HepG2 (cell line): ENCODE results near the gene MUC21. TPM values are rescaled to one million over a fixed set of nuclear protein-coding genes. Genes with fewer than 3 reads are reported as not detected.
A peak's percentile ranks its signal among the peaks of the same experiment; 100 is the strongest.

Experiments
- ATAC-seq: fragments of 200-7000 bp; cut with Tn5 transposase; 3 replicates; pipeline ENCODE4 v1.9.1; 2020; ENCODE audit warnings: mild to moderate bottlenecking, moderate library complexity
- BruUV-seq: library from RNA; stranded (reverse); fragments of 400-500 nt; replicated peaks from 2 replicates; lab custom pipeline; 2021; lab: Mats Ljungman, UMichigan
- CTCF ChIA-PET: fragments of 300-600 bp; formaldehyde crosslinking; extraction: SDS; loops from one replicate; lab custom pipeline; 2021; ENCODE audit warnings: low total read pairs, inconsistent platforms, low intra/inter-chr PET ratio; lab: Yijun Ruan, JAX
- POLR2A ChIA-PET: fragments of 350-600 bp; sonication (Branson Sonifier 250); formaldehyde crosslinking; loops from one replicate; lab custom pipeline; 2020; ENCODE audit warnings: antibody characterized with exemption, inconsistent platforms; lab: Yijun Ruan, JAX
- DNase-seq: peaks from one replicate; pipeline ENCODE4 v3.0.0-alpha.2; 2015; ENCODE audit warnings: low spot score
- FAIRE-seq: peaks from 3 replicates; lab custom pipeline; 2011; peaks lifted over from hg19 to GRCh38; lab: Jason Lieb, UNC
- H2AFZ ChIP-seq: one replicate; pipeline ENCODE4 v1.6.1; 2011; ENCODE audit warnings: low read length, inconsistent platforms
- H3K27ac ChIP-seq: fragments of 300-600 bp; 3 replicates; pipeline ENCODE4 v1.8.0; 2011; ENCODE audit warnings: mixed run types, mild to moderate bottlenecking, mixed read lengths, low read length, inconsistent platforms; ENCODE audit not compliant: insufficient read depth; ENCODE audit errors: extremely low read length
- H3K27me3 ChIP-seq, 2 experiments: fragments of 200-600 bp in 1 of 2; 2 replicates in 1 of 2; 3 replicates in 1 of 2; pipeline versions ENCODE4 v1.6.0 to v1.8.0; 2011; ENCODE audit warnings: low read length in 2 of 2, mild to moderate bottlenecking in 2 of 2, moderate library complexity in 2 of 2, inconsistent platforms in 1 of 2; ENCODE audit not compliant: insufficient read depth in 2 of 2, control insufficient read depth in 1 of 2
- H3K36me3 ChIP-seq, 2 experiments: fragments of 200-600 bp in 1 of 2; replicated peaks in 1 of 2; 2 replicates in 1 of 2; 3 replicates in 1 of 2; pipeline versions ENCODE4 v1.5.1 to v1.8.0; 2011; ENCODE audit warnings: low read length in 2 of 2, inconsistent platforms in 1 of 2; ENCODE audit not compliant: insufficient read depth in 2 of 2, control insufficient read depth in 1 of 2
- H3K4me1 ChIP-seq: 2 replicates; pipeline ENCODE4 v1.5.1; 2012; ENCODE audit warnings: low read length, inconsistent platforms; ENCODE audit not compliant: insufficient read depth
- H3K4me2 ChIP-seq: 2 replicates; pipeline ENCODE4 v1.6.0; 2011; ENCODE audit warnings: low read depth, low read length, inconsistent platforms
- H3K4me3 ChIP-seq, 3 experiments: fragments of 200-600 bp in 1 of 3; sonication (generic), shearing (Covaris generic) in 1 of 3; replicated peaks in 1 of 3; 2 replicates each; pipeline ENCODE4 v1.5.1; 2011 to 2016; ENCODE audit warnings: low read length in 3 of 3, inconsistent platforms in 2 of 3, low read depth in 2 of 3, mild to moderate bottlenecking in 2 of 3, control low read depth in 1 of 3, mixed read lengths in 1 of 3; ENCODE audit not compliant: insufficient read depth in 1 of 3
- H3K79me2 ChIP-seq: one replicate; pipeline ENCODE4 v1.6.1; 2011; ENCODE audit warnings: low read length, inconsistent platforms; ENCODE audit not compliant: insufficient read depth
- H3K9ac ChIP-seq: 2 replicates; pipeline ENCODE4 v1.6.0; 2011; ENCODE audit warnings: mild to moderate bottlenecking, low read depth, low read length, inconsistent platforms; ENCODE audit not compliant: insufficient read depth
- H3K9me3 ChIP-seq: 2 replicates; pipeline ENCODE4 v1.5.1; 2012; ENCODE audit warnings: mild to moderate bottlenecking, low read length
- H4K20me1 ChIP-seq: 2 replicates; pipeline ENCODE4 v1.6.0; 2011; ENCODE audit warnings: inconsistent platforms, mild to moderate bottlenecking, low read length, moderate library complexity; ENCODE audit not compliant: insufficient read depth
- CAMTA2 ChIP-seq: sonication (generic); formaldehyde crosslinking; IDR thresholded peaks from 2 replicates; pipeline ENCODE4 v1.4.0; 2020; ENCODE audit warnings: mild to moderate bottlenecking, missing genetic modification reagents, borderline replicate concordance
- CBX5 ChIP-seq: sonication (generic); formaldehyde crosslinking; IDR thresholded peaks from 2 replicates; pipeline ENCODE4 v1.4.0; 2020; ENCODE audit warnings: missing genetic modification reagents, borderline replicate concordance
- IKZF4 ChIP-seq: sonication (generic); formaldehyde crosslinking; IDR thresholded peaks from 2 replicates; pipeline ENCODE4 v1.5.1; 2020; ENCODE audit warnings: borderline replicate concordance, mild to moderate bottlenecking, low read depth, missing genetic modification reagents; ENCODE audit errors: not compliant biosample characterization
- MXI1 ChIP-seq: IDR thresholded peaks from 3 replicates; pipeline ENCODE4 v1.6.1; 2012; ENCODE audit warnings: low read depth, low read length, inconsistent platforms, borderline replicate concordance
- POLR2AphosphoS2 ChIP-seq: IDR thresholded peaks from 2 replicates; pipeline ENCODE4 v1.6.1; 2011; ENCODE audit warnings: low read depth, low read length, improper control_type of control experiment
- RELA ChIP-seq: sonication (generic); formaldehyde crosslinking; IDR thresholded peaks from 2 replicates; pipeline ENCODE4 v1.4.0; 2020; ENCODE audit warnings: missing genetic modification reagents
- SOX6 ChIP-seq, 2 experiments: fragments of 450-650 bp in 1 of 2; sonication (generic) in 1 of 2; formaldehyde crosslinking in 1 of 2; IDR thresholded peaks; 2 replicates each; pipeline versions ENCODE4 v1.4.0 to v1.6.1; 2017 to 2020; ENCODE audit warnings: antibody characterized with exemption in 1 of 2, mild to moderate bottlenecking in 1 of 2, missing genetic modification reagents in 1 of 2
- SRSF1 ChIP-seq: fragments of 200-400 bp; formaldehyde crosslinking; optimal IDR thresholded peaks from 2 replicates; pipeline ENCODE3; 2017; ENCODE audit warnings: mild to moderate bottlenecking, low read depth, low read length, moderate library complexity
- TRAFD1 ChIP-seq: sonication (generic); formaldehyde crosslinking; IDR thresholded peaks from 2 replicates; pipeline ENCODE4 v1.5.1; 2020; ENCODE audit warnings: missing genetic modification reagents, mild to moderate bottlenecking, borderline replicate concordance
- ZNF414 ChIP-seq: sonication (generic); formaldehyde crosslinking; IDR thresholded peaks from 2 replicates; pipeline ENCODE4 v1.5.0; 2020; ENCODE audit warnings: missing genetic modification reagents
- ZNF44 ChIP-seq: sonication (generic); formaldehyde crosslinking; IDR thresholded peaks from 2 replicates; pipeline ENCODE4 v1.5.1; 2020; ENCODE audit warnings: mild to moderate bottlenecking, missing genetic modification reagents
- WGBS: methylation state at CpG from one replicate; pipeline ENCODE4 v1.1.6; 2017; ENCODE audit warnings: low lambda C conversion rate; 5-methylcytosine and 5-hydroxymethylcytosine counted together
- in situ Hi-C: cut with HindIII; loops from 2 replicates; pipeline ENCODE4 v1.10.0; 2017; ENCODE audit warnings: low pct_unique_long_range_greater_than_20kb; ENCODE audit not compliant: extremely low pct_ligation_motif_present
- intact Hi-C: fragments of 100-400 bp; cut with micrococcal nuclease; formaldehyde crosslinking; loops from one replicate; pipeline ENCODE4 v1.10.0; 2022; ENCODE audit not compliant: unreplicated experiment
- polyA plus RNA-seq, 8 experiments: library from polyadenylated mRNA; depleted of rRNA in 3 of 8; stranded (reverse) in 7 of 8; unstranded in 1 of 8; fragments of >200 nt; fragmentation: Illumina TruSeq in 4 of 8; extraction: Trizol in 4 of 8; gene quantifications; 2 replicates each; pipeline versions ENCODE4 v1.2.1 to v1.2.3, GENCODE V29; 2011 to 2016; ENCODE audit warnings: low read depth in 4 of 8, missing spikeins in 1 of 8, mixed read lengths in 1 of 8; ENCODE audit not compliant: insufficient read depth in 1 of 8
- total RNA-seq, 5 experiments: library from RNA; depleted of rRNA; stranded (reverse); fragments of >200 nt; fragmentation: Illumina TruSeq; extraction: Trizol; gene quantifications; 2 replicates each; pipeline ENCODE4 v1.2.3, GENCODE V29; 2016; ENCODE audit warnings: low read depth in 1 of 5
- TF ChIP-seq, protein P1 (sequence below): sonication (generic); formaldehyde crosslinking; IDR thresholded peaks from 2 replicates; pipeline ENCODE4 v1.4.0; 2020; ENCODE audit warnings: mild to moderate bottlenecking, low read depth, missing genetic modification reagents
- TF ChIP-seq, protein P2 (sequence below): sonication (generic); formaldehyde crosslinking; IDR thresholded peaks from 2 replicates; pipeline ENCODE4 v1.5.0; 2020; ENCODE audit warnings: missing genetic modification reagents

MUC21 gene
- total and polyA plus RNA-seq, 2 of the 13 experiments (the other 11 are each of a cell fraction or from before 2014, with no cell fraction given), result not detected

DNA sequence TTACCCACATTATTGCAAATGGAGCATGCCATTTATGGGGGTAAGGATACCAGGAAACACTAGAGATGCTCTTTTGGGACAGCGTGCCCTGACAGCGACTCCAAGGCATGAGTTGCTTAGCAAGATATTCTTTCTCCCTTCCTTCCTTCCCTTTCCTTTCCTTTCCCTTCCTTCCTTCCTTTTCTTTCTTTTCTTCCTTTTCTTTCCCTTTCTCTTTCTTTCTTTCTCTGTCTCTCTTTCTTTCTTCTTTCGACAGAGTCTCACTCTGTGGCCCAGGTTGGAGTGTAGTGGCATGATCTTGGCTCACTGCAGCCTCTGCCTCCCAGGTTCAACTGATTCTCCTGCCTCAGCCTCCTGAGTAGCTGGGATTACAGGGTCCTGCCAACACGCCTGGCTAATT, 39.5 kb upstream of the MUC21 start:
- no peak for TF ChIP-seq MXI1
- TF ChIP-seq SRSF1, result no peak
- TF ChIP-seq SOX6 (IDR thresholded peaks at IDR 0.05), result 0 out of 2 replicates have a peak, but pooled peaks have one; percentile 42
- no peak for TF ChIP-seq SOX6 (CRISPR knock-in tag; IDR thresholded peaks at IDR 0.05)
- Histone ChIP-seq H3K36me3 (no peaks in the 10 kb centered on the region), H3K4me1 (peaks cover 18% of the 10 kb centered on the region), H2AFZ (no peak overlapping the region), H3K27me3 (peaks cover 0 to 30% of the 10 kb centered on the region in 2 experiments; a peak in 4 of 5 replicates), H3K9me3 (no peaks in the 10 kb centered on the region), H3K4me2 (no peak overlapping the region), H3K79me2 (no peaks in the 10 kb centered on the region), H3K9ac (no peak overlapping the region), H3K4me3 (no peak overlapping the region), H4K20me1 (no peaks in the 10 kb centered on the region), H3K27ac (no peak overlapping the region)
- ChIA-PET CTCF (no interaction called here), POLR2A (no interaction called here)
- in situ Hi-C loops, result no loop called here
- BruUV-seq, result no TSS peak
- DNase-seq (no peak), ATAC-seq (no peak), FAIRE-seq (no peak)
- intact Hi-C loops, result no loop called here
- WGBS, result 53% methylated on average over 4 of the region's 4 CpGs

GRCh38 chr6:30945281-30945680, 38.2 kb upstream of the MUC21 start:
- Histone ChIP-seq H3K4me1 (peaks cover 13% of the 10 kb centered on the region), H2AFZ (no peak overlapping the region), H3K27me3 (peaks cover 0 to 20% of the 10 kb centered on the region in 2 experiments; a peak in 4 of 5 replicates), H3K9me3 (no peaks in the 10 kb centered on the region), H3K4me3 (no peak overlapping the region), H3K27ac (no peak overlapping the region), H4K20me1 (no peaks in the 10 kb centered on the region), H3K79me2 (no peaks in the 10 kb centered on the region), H3K9ac (no peak overlapping the region), H3K4me2 (no peak overlapping the region), H3K36me3 (no peaks in the 10 kb centered on the region)
- intact Hi-C loops (no loop called here), in situ Hi-C loops (no loop called here)
- ChIA-PET CTCF (no interaction called here), POLR2A (no interaction called here)
- WGBS, result 28% methylated on average over 5 of the region's 5 CpGs
- no peak for FAIRE-seq
- no peak for ATAC-seq
- BruUV-seq, result no TSS peak
- no peak for DNase-seq
- TF ChIP-seq POLR2AphosphoS2, result no peak
- no peak for TF ChIP-seq CAMTA2 (CRISPR knock-in tag)
- TF ChIP-seq ZNF414, result no peak
- no peak for TF ChIP-seq IKZF4 (CRISPR knock-in tag)
- no peak for TF ChIP-seq TRAFD1 (CRISPR knock-in tag)
- TF ChIP-seq, protein P1, sequence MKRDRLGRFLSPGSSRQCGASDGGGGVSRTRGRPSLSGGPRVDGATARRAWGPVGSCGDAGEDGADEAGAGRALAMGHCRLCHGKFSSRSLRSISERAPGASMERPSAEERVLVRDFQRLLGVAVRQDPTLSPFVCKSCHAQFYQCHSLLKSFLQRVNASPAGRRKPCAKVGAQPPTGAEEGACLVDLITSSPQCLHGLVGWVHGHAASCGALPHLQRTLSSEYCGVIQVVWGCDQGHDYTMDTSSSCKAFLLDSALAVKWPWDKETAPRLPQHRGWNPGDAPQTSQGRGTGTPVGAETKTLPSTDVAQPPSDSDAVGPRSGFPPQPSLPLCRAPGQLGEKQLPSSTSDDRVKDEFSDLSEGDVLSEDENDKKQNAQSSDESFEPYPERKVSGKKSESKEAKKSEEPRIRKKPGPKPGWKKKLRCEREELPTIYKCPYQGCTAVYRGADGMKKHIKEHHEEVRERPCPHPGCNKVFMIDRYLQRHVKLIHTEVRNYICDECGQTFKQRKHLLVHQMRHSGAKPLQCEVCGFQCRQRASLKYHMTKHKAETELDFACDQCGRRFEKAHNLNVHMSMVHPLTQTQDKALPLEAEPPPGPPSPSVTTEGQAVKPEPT (CRISPR knock-in tag), result no peak
- TF ChIP-seq CBX5 (CRISPR knock-in tag), result no peak
- TF ChIP-seq, protein P2, sequence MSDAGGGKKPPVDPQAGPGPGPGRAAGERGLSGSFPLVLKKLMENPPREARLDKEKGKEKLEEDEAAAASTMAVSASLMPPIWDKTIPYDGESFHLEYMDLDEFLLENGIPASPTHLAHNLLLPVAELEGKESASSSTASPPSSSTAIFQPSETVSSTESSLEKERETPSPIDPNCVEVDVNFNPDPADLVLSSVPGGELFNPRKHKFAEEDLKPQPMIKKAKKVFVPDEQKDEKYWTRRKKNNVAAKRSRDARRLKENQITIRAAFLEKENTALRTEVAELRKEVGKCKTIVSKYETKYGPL (CRISPR knock-in tag), result no peak
- TF ChIP-seq ZNF44, result no peak
- no peak for TF ChIP-seq RELA (CRISPR knock-in tag)
